Measurements from ENCODE around the gene IFNGR1. TPM values are rescaled to one million over a fixed set of nuclear protein-coding genes. Genes with fewer than 3 reads are reported as not detected.

Gene IFNGR1
- total and polyA plus RNA-seq, 8 donors = 70.9 to 171 (median 76.7) TPM

- Histone ChIP-seq H3K27me3 (no peaks in the 10 kb centered on the region), H3K27ac (no peak overlapping the region), H3K36me3 (no peaks in the 10 kb centered on the region), H3K4me3 (no peak overlapping the region), H3K4me1 (peaks cover 0 to 47% of the 10 kb centered on the region in 2 donors), H3K9me3 (no peaks in the 10 kb centered on the region)
- no peak for DNase-seq
- no peak for TF ChIP-seq CTCF (IDR thresholded peaks at IDR 0.05)
- intact Hi-C loops (cut with DNase I) = no loop called here
- ATAC-seq = no peak
Measured at GRCh38 chr6:137264311-137265075, 45.3 kb upstream of the IFNGR1 start.

GRCh38 chr6:137261761-137262160 is 42.6 kb upstream of the IFNGR1 start:
- Histone ChIP-seq H3K4me3 (no peak overlapping the region), H3K27ac (peak overlapping the region; percentile 40 to 57), H3K4me1 (peaks cover 0 to 59% of the 10 kb centered on the region in 2 donors), H3K9me3 (no peaks in the 10 kb centered on the region), H3K36me3 (no peaks in the 10 kb centered on the region), H3K27me3 (no peaks in the 10 kb centered on the region)
- no peak for DNase-seq
- peak; percentile 62 for ATAC-seq
- intact Hi-C loops (cut with DNase I) = no loop called here
- TF ChIP-seq CTCF (IDR thresholded peaks at IDR 0.05) = no peak

- H3K36me3 ChIP-seq = no peaks in the 10 kb centered on the region
- H3K27ac ChIP-seq = peak overlapping the region; percentile 40 to 57
- ATAC-seq (peak; percentile 62), DNase-seq (peak in 2 of 4 donors; percentile 20 to 38)
- peaks cover 0 to 55% of the 10 kb centered on the region in 2 donors for H3K4me1 ChIP-seq
- no peak for TF ChIP-seq CTCF (IDR thresholded peaks at IDR 0.05)
- H3K4me3 ChIP-seq = no peak overlapping the region
- intact Hi-C loops (cut with DNase I) = no loop called here
- no peaks in the 10 kb centered on the region for H3K27me3 ChIP-seq
- H3K9me3 ChIP-seq = no peaks in the 10 kb centered on the region
Measured at GRCh38 chr6:137261361-137261760, 42.2 kb upstream of the IFNGR1 start.

- H3K36me3 ChIP-seq = no peaks in the 10 kb centered on the region
- H3K27me3 ChIP-seq = no peaks in the 10 kb centered on the region
- intact Hi-C loops (cut with DNase I) = no loop called here
- TF ChIP-seq CTCF (IDR thresholded peaks at IDR 0.05) = no peak
- DNase-seq (no peak), ATAC-seq (no peak)
- H3K9me3 ChIP-seq = peaks cover 0 to 10% of the 10 kb centered on the region in 2 donors
- H3K4me3 ChIP-seq = no peak overlapping the region
- peaks cover 0 to 49% of the 10 kb centered on the region in 2 donors for H3K4me1 ChIP-seq
- H3K27ac ChIP-seq = peak overlapping the region in 1 of 2 donors; percentile 57
Measured at GRCh38 chr6:137260217-137260616, 41.0 kb upstream of the IFNGR1 start.

GRCh38 chr6:137259349-137259748 is 40.2 kb upstream of the IFNGR1 start:
- H3K27ac ChIP-seq = no peak overlapping the region
- DNase-seq (no peak), ATAC-seq (no peak)
- H3K4me3 ChIP-seq = no peak overlapping the region
- intact Hi-C loops (cut with DNase I) = no loop called here
- no peaks in the 10 kb centered on the region for H3K27me3 ChIP-seq
- H3K36me3 ChIP-seq = no peaks in the 10 kb centered on the region
- H3K4me1 ChIP-seq = peaks cover 0 to 49% of the 10 kb centered on the region in 2 donors
- no peak for TF ChIP-seq CTCF (IDR thresholded peaks at IDR 0.05)
- peaks cover 0 to 19% of the 10 kb centered on the region in 2 donors for H3K9me3 ChIP-seq

Measured in left lung (tissue), 10 donors.